Stomach (tissue), 9 donors: ENCODE data around the gene TAPT1. TPM values are rescaled to one million over a fixed set of nuclear protein-coding genes. Genes with fewer than 3 reads are reported as not detected.

Experiments used
- DNase-seq, 2 donors: peaks; one replicate each; pipeline versions ENCODE4 v3.0.0 to v3.0.0-alpha.2; 2013 to 2019
- H3K27ac ChIP-seq, 5 donors: fragments of 200-600 bp in 4 of 5; sonication (generic) in 4 of 5; one replicate each; pipeline ENCODE4 v1.5.1; 2013 to 2019; ENCODE audit warnings: mild to moderate bottlenecking in 1 of 5, moderate library complexity in 1 of 5
- H3K27me3 ChIP-seq, 3 donors: fragments of 200-600 bp; sonication (generic); one replicate each; pipeline ENCODE4 v1.5.1; 2017 to 2019; ENCODE audit warnings: mixed run types in 1 of 3
- H3K36me3 ChIP-seq, 4 donors: fragments of 200-600 bp; sonication (generic); 1 replicate in 3 of 4; 2 replicates in 1 of 4; pipeline ENCODE4 v1.5.1; 2016 to 2019
- H3K4me1 ChIP-seq, 4 donors: fragments of 200-600 bp; sonication (generic); one replicate each; pipeline ENCODE4 v1.5.1; 2016 to 2019
- H3K4me3 ChIP-seq, 4 donors: fragments of 200-600 bp; sonication (generic) in 3 of 4; one replicate each; pipeline ENCODE4 v1.5.1; 2016 to 2019; ENCODE audit warnings: mild to moderate bottlenecking in 1 of 4
- H3K9me3 ChIP-seq, 4 donors: fragments of 200-600 bp; sonication (generic); one replicate each; pipeline ENCODE4 v1.5.1; 2016 to 2019
- EP300 ChIP-seq: sonication (generic); formaldehyde crosslinking; IDR thresholded peaks from one replicate; pipeline ENCODE4 v1.6.1; 2017; ENCODE audit warnings: antibody characterized with exemption
- POLR2A ChIP-seq, 4 donors: fragments of 450-650 bp; IDR thresholded peaks; one replicate each; pipeline ENCODE4 v1.6.1; 2016; ENCODE audit warnings: antibody characterized with exemption in 4 of 4, control low read depth in 2 of 4, mild to moderate bottlenecking in 1 of 4, moderate library complexity in 1 of 4
- POLR2AphosphoS5 ChIP-seq, 3 donors: sonication (generic); formaldehyde crosslinking; IDR thresholded peaks; one replicate each; pipeline ENCODE4 v1.6.1; 2016; ENCODE audit warnings: antibody characterized with exemption in 3 of 3
- WGBS, 5 donors: extraction: QIAGEN DNeasy Blood & Tissue Kit in 3 of 5; methylation state at CpG; one replicate each; pipeline versions ENCODE4 v1.1.5 to v1.1.7; 2013 to 2018; 5-methylcytosine and 5-hydroxymethylcytosine counted together
- intact Hi-C: fragments of 100-400 bp; cut with DNase I; formaldehyde crosslinking; loops from one replicate; pipeline ENCODE4 v1.15.1; 2023; ENCODE audit warnings: low total_unique reads
- polyA plus RNA-seq, 3 donors: library from polyadenylated mRNA; stranded (reverse); fragments of 200-250 nt; gene quantifications; one replicate each; pipeline ENCODE4 v1.2.3, GENCODE V29; 2013
- total RNA-seq, 5 donors: library from RNA; depleted of rRNA; stranded (reverse); fragments of >200 nt; gene quantifications; one replicate each; pipeline versions ENCODE4 v1.1.0 to v1.2.3, GENCODE V29; 2014 to 2016
- TF ChIP-seq, protein P1 (sequence below), 7 experiments: fragments of 450-650 bp in 4 of 7; fragments of 200-600 bp in 3 of 7; sonication (generic) in 3 of 7; IDR thresholded peaks; one replicate each; pipeline ENCODE4 v1.5.1; 2016 to 2019; ENCODE audit warnings: antibody characterized with exemption in 7 of 7, control low read depth in 2 of 7, mild to moderate bottlenecking in 1 of 7
- donor health status: healthy with polysubstance abuse.
- donor health status: Bipolar disorder and iron deficiency.
- donor health status: healthy.

TAPT1 gene
- total and polyA plus RNA-seq, 8 donors, result 5.9 to 97.8 (median 13.7) TPM

DNA sequence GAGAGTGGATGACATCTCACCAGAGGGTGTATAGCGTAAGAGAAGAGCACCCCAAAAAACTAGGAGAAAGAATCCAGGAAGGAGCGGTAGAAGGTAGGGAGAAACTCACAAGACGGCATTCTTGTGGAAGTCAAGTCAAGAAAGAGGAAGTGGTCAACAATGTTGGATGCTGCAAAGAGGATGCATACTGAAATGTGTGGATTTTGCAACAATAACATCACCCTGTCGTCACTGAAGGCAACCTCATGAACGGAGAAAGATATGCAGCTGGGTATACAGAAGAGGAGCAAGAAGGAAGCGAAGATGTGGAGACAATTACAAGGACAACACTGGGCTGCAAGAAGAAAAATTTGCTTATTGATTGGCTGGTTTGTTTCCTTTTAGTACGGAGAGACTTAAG lies 11.4 kb upstream of the TAPT1 start:
- Histone ChIP-seq H3K4me3 (no peak overlapping the region), H3K27ac (no peak overlapping the region), H3K27me3 (no peaks in the 10 kb centered on the region), H3K4me1 (peaks cover 0 to 1% (median 0%) of the 10 kb centered on the region in 4 donors), H3K9me3 (no peaks in the 10 kb centered on the region), H3K36me3 (peaks cover 0 to 2% (median 0%) of the 10 kb centered on the region in 4 donors)
- peak in 1 of 2 donors; percentile 21 for DNase-seq
- intact Hi-C loops, result no loop called here
- TF ChIP-seq POLR2A (IDR thresholded peaks at IDR 0.05) (no peak), POLR2AphosphoS5 (IDR thresholded peaks at IDR 0.05) (no peak), EP300 (no peak)
- TF ChIP-seq, protein P1, sequence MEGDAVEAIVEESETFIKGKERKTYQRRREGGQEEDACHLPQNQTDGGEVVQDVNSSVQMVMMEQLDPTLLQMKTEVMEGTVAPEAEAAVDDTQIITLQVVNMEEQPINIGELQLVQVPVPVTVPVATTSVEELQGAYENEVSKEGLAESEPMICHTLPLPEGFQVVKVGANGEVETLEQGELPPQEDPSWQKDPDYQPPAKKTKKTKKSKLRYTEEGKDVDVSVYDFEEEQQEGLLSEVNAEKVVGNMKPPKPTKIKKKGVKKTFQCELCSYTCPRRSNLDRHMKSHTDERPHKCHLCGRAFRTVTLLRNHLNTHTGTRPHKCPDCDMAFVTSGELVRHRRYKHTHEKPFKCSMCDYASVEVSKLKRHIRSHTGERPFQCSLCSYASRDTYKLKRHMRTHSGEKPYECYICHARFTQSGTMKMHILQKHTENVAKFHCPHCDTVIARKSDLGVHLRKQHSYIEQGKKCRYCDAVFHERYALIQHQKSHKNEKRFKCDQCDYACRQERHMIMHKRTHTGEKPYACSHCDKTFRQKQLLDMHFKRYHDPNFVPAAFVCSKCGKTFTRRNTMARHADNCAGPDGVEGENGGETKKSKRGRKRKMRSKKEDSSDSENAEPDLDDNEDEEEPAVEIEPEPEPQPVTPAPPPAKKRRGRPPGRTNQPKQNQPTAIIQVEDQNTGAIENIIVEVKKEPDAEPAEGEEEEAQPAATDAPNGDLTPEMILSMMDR (IDR thresholded peaks at IDR 0.05), result no peak
- 82 to 93% (median 88%) methylated on average over 7 of the region's 7 CpGs for WGBS, 5 donors

- peaks cover 0 to 13% (median 8%) of the 10 kb centered on the region in 4 donors for H3K4me1 ChIP-seq
- no peak for DNase-seq
- TF ChIP-seq POLR2AphosphoS5 (IDR thresholded peaks at IDR 0.05), result no peak
- TF ChIP-seq, protein P1 (IDR thresholded peaks at IDR 0.05), result no peak
- TF ChIP-seq EP300, result no peak
- TF ChIP-seq POLR2A (IDR thresholded peaks at IDR 0.05), result no peak
- H3K36me3 ChIP-seq, result no peaks in the 10 kb centered on the region
- no peaks in the 10 kb centered on the region for H3K27me3 ChIP-seq
- no peak overlapping the region for H3K27ac ChIP-seq
- intact Hi-C loops, result no loop called here
- H3K4me3 ChIP-seq, result no peak overlapping the region
- H3K9me3 ChIP-seq, result no peaks in the 10 kb centered on the region
- 87 to 92% (median 91%) methylated on average over 5 of the region's 5 CpGs for WGBS, 5 donors
These were observed 10.2 kb upstream of the TAPT1 start for GRCh38 chr4:16236402-16237023.

DNA sequence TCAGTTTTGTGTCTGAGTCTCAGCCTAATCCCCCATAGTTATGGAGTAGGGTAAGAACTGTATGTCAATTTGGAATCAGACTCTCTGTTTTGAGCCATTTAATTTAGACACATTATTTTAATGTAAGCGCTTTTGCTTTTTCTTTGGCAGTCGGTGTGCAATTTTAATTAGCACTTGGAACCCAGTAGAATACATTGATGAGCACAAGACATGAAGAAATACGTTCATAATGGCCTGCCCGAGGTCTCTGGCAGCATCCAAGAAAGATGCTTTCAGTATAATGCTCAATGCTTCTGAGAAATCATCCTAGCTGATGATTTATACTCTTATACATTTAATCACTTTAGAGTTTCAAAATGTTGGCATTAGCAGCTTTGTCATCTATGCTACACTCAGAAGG lies 8.9 kb upstream of the TAPT1 start:
- intact Hi-C loops, result no loop called here
- WGBS, 5 donors, result 82 to 91% (median 88%) methylated on average over 4 of the region's 4 CpGs
- Histone ChIP-seq H3K9me3 (no peaks in the 10 kb centered on the region), H3K36me3 (no peaks in the 10 kb centered on the region), H3K4me3 (no peak overlapping the region), H3K4me1 (peaks cover 0 to 23% (median 14%) of the 10 kb centered on the region in 4 donors), H3K27ac (no peak overlapping the region), H3K27me3 (no peaks in the 10 kb centered on the region)
- DNase-seq, result no peak
- no peak for TF ChIP-seq POLR2AphosphoS5 (IDR thresholded peaks at IDR 0.05)
- TF ChIP-seq, protein P1 (IDR thresholded peaks at IDR 0.05), result no peak

DNA sequence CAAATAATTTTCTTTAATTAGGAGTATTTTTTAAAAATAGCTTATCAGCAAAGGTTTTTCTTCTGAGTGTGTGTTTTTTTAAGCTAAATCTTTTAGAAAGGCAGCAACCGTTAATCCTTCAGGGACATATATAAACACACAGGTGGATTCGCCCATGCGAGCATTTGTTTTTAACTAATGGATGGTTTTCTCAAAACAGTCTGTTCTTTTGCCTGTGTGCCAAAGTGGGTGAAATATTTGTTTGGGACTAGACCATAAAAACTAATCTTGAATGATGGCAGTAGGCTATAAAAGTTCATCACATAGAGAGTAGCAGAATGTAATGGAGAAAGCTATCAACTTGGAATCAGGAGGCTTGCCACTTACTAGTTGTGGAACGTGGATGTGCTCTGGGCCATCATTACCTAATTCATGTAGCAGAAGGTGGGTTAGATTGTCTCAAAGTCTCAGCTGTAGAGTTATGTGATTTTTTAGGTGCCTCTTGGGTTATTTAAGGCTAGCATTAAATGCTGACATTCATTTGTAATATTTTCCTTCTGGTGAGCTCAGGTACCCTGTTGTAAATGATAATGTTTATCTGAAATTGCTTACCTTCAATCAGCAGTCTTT lies 7.4 kb upstream of the TAPT1 start:
- TF ChIP-seq EP300, result no peak
- no peak for TF ChIP-seq POLR2AphosphoS5 (IDR thresholded peaks at IDR 0.05)
- TF ChIP-seq, protein P1 (IDR thresholded peaks at IDR 0.05), result no peak
- no peak for TF ChIP-seq POLR2A (IDR thresholded peaks at IDR 0.05)
- Histone ChIP-seq H3K4me3 (no peak overlapping the region), H3K36me3 (no peaks in the 10 kb centered on the region), H3K27ac (no peak overlapping the region), H3K27me3 (no peaks in the 10 kb centered on the region), H3K4me1 (peaks cover 0 to 27% (median 15%) of the 10 kb centered on the region in 4 donors), H3K9me3 (no peaks in the 10 kb centered on the region)
- intact Hi-C loops, result no loop called here
- WGBS, 5 donors, result 86 to 90% (median 90%) methylated on average over 4 of the region's 4 CpGs
- DNase-seq, result no peak
